ENCODE data around the gene KRT35. TPM values are rescaled to one million over a fixed set of nuclear protein-coding genes. Genes with fewer than 3 reads are reported as not detected.

Gene KRT35
- total and polyA plus RNA-seq, 8 donors: not detected

GRCh38 chr17:41483991-41484826, 3.3 kb upstream of the KRT35 start:
- intact Hi-C loops (cut with DNase I; ENCODE audit: low total_unique reads): no loop called here
- no peaks in the 10 kb centered on the region for H3K9me3 ChIP-seq
- no peak overlapping the region for H3K27ac ChIP-seq
- H3K27me3 ChIP-seq: peaks cover 0 to 15% (median 0%) of the 10 kb centered on the region in 3 donors
- H3K4me1 ChIP-seq: peaks cover 0 to 15% (median 5%) of the 10 kb centered on the region in 4 donors
- DNase-seq: no peak
- WGBS, 5 donors: 28 to 56% (median 33%) methylated on average over 7 of the region's 7 CpGs
- no peak overlapping the region for H3K4me3 ChIP-seq
- no peaks in the 10 kb centered on the region for H3K36me3 ChIP-seq
- TF ChIP-seq POLR2A (IDR thresholded peaks at IDR 0.05) (no peak), CTCF (IDR thresholded peaks at IDR 0.05) (no peak), POLR2AphosphoS5 (IDR thresholded peaks at IDR 0.05) (no peak)

GRCh38 chr17:41483531-41483930, 2.6 kb upstream of the KRT35 start:
- no peaks in the 10 kb centered on the region for H3K36me3 ChIP-seq
- TF ChIP-seq EP300 (IDR thresholded peaks at IDR 0.05) (no peak), POLR2A (IDR thresholded peaks at IDR 0.05) (no peak), POLR2AphosphoS5 (IDR thresholded peaks at IDR 0.05) (no peak), CTCF (IDR thresholded peaks at IDR 0.05) (no peak)
- H3K4me1 ChIP-seq: peaks cover 0 to 15% (median 5%) of the 10 kb centered on the region in 4 donors
- no peak overlapping the region for H3K4me3 ChIP-seq
- peaks cover 0 to 15% (median 0%) of the 10 kb centered on the region in 3 donors for H3K27me3 ChIP-seq
- H3K9me3 ChIP-seq: no peaks in the 10 kb centered on the region
- intact Hi-C loops (cut with DNase I; ENCODE audit: low total_unique reads): no loop called here
- WGBS, 5 donors: 16 to 53% (median 37%) methylated on average over 9 of the region's 9 CpGs
- H3K27ac ChIP-seq: no peak overlapping the region
- peak in 1 of 2 donors; percentile 54 for DNase-seq

- peaks cover 0 to 15% (median 5%) of the 10 kb centered on the region in 4 donors for H3K4me1 ChIP-seq
- H3K9me3 ChIP-seq: no peaks in the 10 kb centered on the region
- no peak overlapping the region for H3K27ac ChIP-seq
- no peaks in the 10 kb centered on the region for H3K36me3 ChIP-seq
- no peaks in the 10 kb centered on the region for H3K27me3 ChIP-seq
- no peak for DNase-seq
- intact Hi-C loops (cut with DNase I; ENCODE audit: low total_unique reads): no loop called here
- TF ChIP-seq POLR2AphosphoS5 (IDR thresholded peaks at IDR 0.05): no peak
- TF ChIP-seq POLR2A (IDR thresholded peaks at IDR 0.05): no peak
- no peak for TF ChIP-seq EP300 (IDR thresholded peaks at IDR 0.05)
- TF ChIP-seq CTCF (IDR thresholded peaks at IDR 0.05): no peak
- no peak overlapping the region for H3K4me3 ChIP-seq
- WGBS, 5 donors: 95 to 98% (median 96%) methylated on average over 10 of the region's 10 CpGs
Measured at GRCh38 chr17:41480581-41480980, 370 bp downstream of the KRT35 start.

- Histone ChIP-seq H3K36me3 (no peaks in the 10 kb centered on the region), H3K4me1 (peaks cover 0 to 15% (median 5%) of the 10 kb centered on the region in 4 donors), H3K9me3 (no peaks in the 10 kb centered on the region), H3K4me3 (no peak overlapping the region), H3K27me3 (no peaks in the 10 kb centered on the region), H3K27ac (no peak overlapping the region)
- intact Hi-C loops (cut with DNase I; ENCODE audit: low total_unique reads): no loop called here
- no peak for TF ChIP-seq POLR2A (IDR thresholded peaks at IDR 0.05)
- TF ChIP-seq EP300 (IDR thresholded peaks at IDR 0.05): no peak
- TF ChIP-seq CTCF (IDR thresholded peaks at IDR 0.05): no peak
- TF ChIP-seq POLR2AphosphoS5 (IDR thresholded peaks at IDR 0.05): no peak
- no peak for DNase-seq
- WGBS, 5 donors: 46 to 72% (median 61%) methylated on average over 2 of the region's 2 CpGs
Measured at GRCh38 chr17:41480136-41480535, 815 bp downstream of the KRT35 start.

All from stomach (tissue), 9 donors.